HFF-Myc (cell line): ENCODE measurements around the gene SGPP2.

Experiments
- DNase-seq: peaks from one replicate; pipeline ENCODE4 v3.0.0-alpha.2; 2011; ENCODE audit warnings: low read depth; ENCODE audit errors: extremely low read depth
- H3K4me3 ChIP-seq: replicated peaks from 2 replicates; pipeline ENCODE4 v1.5.1; 2011; ENCODE audit warnings: low read depth, mild to moderate bottlenecking, control low read depth, low read length
- TF ChIP-seq, protein P1 (sequence below): IDR thresholded peaks from 2 replicates; pipeline ENCODE4 v1.5.1; 2012; ENCODE audit warnings: mild to moderate bottlenecking, low read depth, low read length, control low read depth; ENCODE audit errors: missing control alignments

Gene SGPP2

GRCh38 chr2:222518570-222519381 lies 94.4 kb downstream of the SGPP2 start:
- no peak for DNase-seq
- TF ChIP-seq, protein P1, sequence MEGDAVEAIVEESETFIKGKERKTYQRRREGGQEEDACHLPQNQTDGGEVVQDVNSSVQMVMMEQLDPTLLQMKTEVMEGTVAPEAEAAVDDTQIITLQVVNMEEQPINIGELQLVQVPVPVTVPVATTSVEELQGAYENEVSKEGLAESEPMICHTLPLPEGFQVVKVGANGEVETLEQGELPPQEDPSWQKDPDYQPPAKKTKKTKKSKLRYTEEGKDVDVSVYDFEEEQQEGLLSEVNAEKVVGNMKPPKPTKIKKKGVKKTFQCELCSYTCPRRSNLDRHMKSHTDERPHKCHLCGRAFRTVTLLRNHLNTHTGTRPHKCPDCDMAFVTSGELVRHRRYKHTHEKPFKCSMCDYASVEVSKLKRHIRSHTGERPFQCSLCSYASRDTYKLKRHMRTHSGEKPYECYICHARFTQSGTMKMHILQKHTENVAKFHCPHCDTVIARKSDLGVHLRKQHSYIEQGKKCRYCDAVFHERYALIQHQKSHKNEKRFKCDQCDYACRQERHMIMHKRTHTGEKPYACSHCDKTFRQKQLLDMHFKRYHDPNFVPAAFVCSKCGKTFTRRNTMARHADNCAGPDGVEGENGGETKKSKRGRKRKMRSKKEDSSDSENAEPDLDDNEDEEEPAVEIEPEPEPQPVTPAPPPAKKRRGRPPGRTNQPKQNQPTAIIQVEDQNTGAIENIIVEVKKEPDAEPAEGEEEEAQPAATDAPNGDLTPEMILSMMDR, result no peak
- H3K4me3 ChIP-seq, result no peak overlapping the region

- no peak for DNase-seq
- TF ChIP-seq, protein P1, result no peak
- H3K4me3 ChIP-seq, result no peak overlapping the region
Measured at GRCh38 chr2:222521099-222521498, 96.8 kb downstream of the SGPP2 start.

GRCh38 chr2:222522082-222522481 lies 97.7 kb downstream of the SGPP2 start:
- TF ChIP-seq, protein P1, result no peak
- no peak for DNase-seq
- H3K4me3 ChIP-seq, result no peak overlapping the region

GRCh38 chr2:222523783-222524544 lies 99.6 kb downstream of the SGPP2 start:
- DNase-seq, result no peak
- H3K4me3 ChIP-seq, result no peak overlapping the region
- TF ChIP-seq, protein P1, result no peak

- TF ChIP-seq, protein P1, result no peak
- no peak overlapping the region for H3K4me3 ChIP-seq
- no peak for DNase-seq
Measured at GRCh38 chr2:222525811-222526210, 101.5 kb downstream of the SGPP2 start.

DNA sequence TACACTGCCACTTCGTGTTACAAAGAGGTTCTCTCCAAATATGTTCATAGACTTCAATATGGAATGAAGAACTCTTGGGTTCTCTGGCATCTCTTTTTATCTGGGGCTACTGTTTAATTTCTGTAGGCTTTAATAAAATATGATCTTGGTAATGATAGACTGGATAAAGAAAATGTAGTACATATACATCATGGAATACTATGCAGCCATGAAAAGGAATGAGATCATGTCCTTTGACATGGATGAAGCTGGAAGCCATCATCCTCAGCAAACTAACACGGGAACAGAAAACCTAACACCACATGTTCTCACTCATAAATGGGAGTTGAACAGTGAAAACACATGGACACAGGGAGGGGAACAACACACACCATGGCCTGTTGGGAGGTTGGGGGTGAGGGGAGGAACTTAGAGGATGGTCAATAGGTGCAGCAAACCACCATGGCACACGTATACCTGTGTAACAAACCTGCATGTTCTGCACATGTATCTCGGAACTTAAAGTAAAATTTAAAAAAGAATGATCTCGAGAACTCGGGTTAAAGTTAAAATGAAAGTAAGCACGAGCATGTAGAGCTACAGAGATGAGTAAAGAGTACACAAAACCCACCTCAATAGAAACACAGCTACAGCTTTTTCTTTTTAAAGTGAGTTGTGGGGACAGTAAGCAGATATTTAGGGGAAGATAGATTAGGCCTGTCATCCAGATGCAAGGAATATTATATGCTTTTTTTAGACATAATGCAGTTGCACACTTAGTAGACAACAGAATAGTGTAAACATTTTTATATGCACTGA lies 102.3 kb downstream of the SGPP2 start:
- H3K4me3 ChIP-seq, result no peak overlapping the region
- no peak for DNase-seq
- TF ChIP-seq, protein P1, result no peak
